GM18858 (cell line): ENCODE data around the gene COA4.
A peak's percentile ranks its signal among the peaks of the same experiment; 100 is the strongest.
"Not testable (repeated sequence)": the region's sequence is repeated elsewhere in the genome, so short reads cannot be mapped to it uniquely, and the experiment has no call there.

ENCODE experiments used
- ATAC-seq: cut with Tn5 transposase; IDR thresholded peaks from one replicate; pipeline ENCODE4 v1.9.1; 2021; ENCODE audit not compliant: unreplicated experiment

COA4 gene

GRCh38 chr11:73876424-73877310 lies at the start of gene COA4, which contains the start of gene PAAF1:
Gene COA4 (minus strand): TSS chr11:73876846. CDS start chr11:73873378, 3,468 bp downstream.
Gene PAAF1 (plus strand): TSS chr11:73876999. CDS start chr11:73877022, 23 bp downstream.
- peak; percentile 88 for ATAC-seq

GRCh38 chr11:73921180-73921579 lies 44.5 kb upstream of the COA4 start:
- ATAC-seq, result no peak

- ATAC-seq, result no peak
Observed at GRCh38 chr11:73916435-73916834, 39.8 kb upstream of the COA4 start.

- ATAC-seq, result no peak
Observed at GRCh38 chr11:73914284-73914683, 37.6 kb upstream of the COA4 start.

- ATAC-seq, result no peak
Observed at GRCh38 chr11:73913472-73913871, 36.8 kb upstream of the COA4 start.

GRCh38 chr11:73912026-73912425 lies 35.4 kb upstream of the COA4 start:
- no peak for ATAC-seq

GRCh38 chr11:73907191-73907590 lies 30.5 kb upstream of the COA4 start:
- no peak for ATAC-seq

GRCh38 chr11:73902303-73902702 lies 25.7 kb upstream of the COA4 start:
- no peak for ATAC-seq

GRCh38 chr11:73894725-73895335 lies 18.2 kb upstream of the COA4 start:
- ATAC-seq, result no peak

GRCh38 chr11:73893041-73893440 lies 16.4 kb upstream of the COA4 start:
- ATAC-seq, result no peak

GRCh38 chr11:73889536-73889935 lies 12.9 kb upstream of the COA4 start:
- ATAC-seq, result no peak

- no peak for ATAC-seq
Observed at GRCh38 chr11:73889019-73889418, 12.4 kb upstream of the COA4 start.

- no peak for ATAC-seq
Observed at GRCh38 chr11:73888244-73888643, 11.6 kb upstream of the COA4 start.

GRCh38 chr11:73883856-73884255 lies 7.2 kb upstream of the COA4 start:
- ATAC-seq, result no peak

GRCh38 chr11:73880449-73880848 lies 3.8 kb upstream of the COA4 start:
- not testable (repeated sequence) for ATAC-seq

GRCh38 chr11:73878771-73879170 lies 2.1 kb upstream of the COA4 start:
- no peak for ATAC-seq

GRCh38 chr11:73875840-73876239 lies 806 bp downstream of the COA4 start:
- ATAC-seq, result no peak

- ATAC-seq, result no peak
Observed at GRCh38 chr11:73875380-73875779, 1.3 kb downstream of the COA4 start.

- ATAC-seq, result no peak
Observed at GRCh38 chr11:73872749-73873357, 3.8 kb downstream of the COA4 start.

- no peak for ATAC-seq
Observed at GRCh38 chr11:73870261-73870660, 6.4 kb downstream of the COA4 start.

GRCh38 chr11:73869332-73869949 lies 7.2 kb downstream of the COA4 start:
- no peak for ATAC-seq
